ENCODE measurements around the gene SBNO2. TPM values are rescaled to one million over a fixed set of nuclear protein-coding genes. Genes with fewer than 3 reads are reported as not detected.

SBNO2 gene
- polyA plus RNA-seq, 1 of the 3 experiments (the other 2 are of a cell fraction): 18.3 TPM

GRCh38 chr19:1166872-1167573 lies 7.0 kb downstream of the SBNO2 start:
- TF ChIP-seq FOXJ3 (CRISPR knock-in tag; IDR thresholded peaks at IDR 0.05): no peak
- TF ChIP-seq REST (IDR thresholded peaks at IDR 0.05; ENCODE audit: low read depth, low read length): no peak
- TF ChIP-seq EP300 (IDR thresholded peaks at IDR 0.05; ENCODE audit: borderline replicate concordance in 1 of 2, low read depth in 1 of 2, low read length in 1 of 2): no peak
- TF ChIP-seq USF1 (IDR thresholded peaks at IDR 0.05; ENCODE audit: borderline replicate concordance, low read depth): no peak
- no peak for TF ChIP-seq EZH2phosphoT487 (IDR thresholded peaks at IDR 0.05; ENCODE audit: borderline replicate concordance, low read depth)
- TF ChIP-seq RFX5 (IDR thresholded peaks at IDR 0.05; ENCODE audit: low read length): no peak
- Histone ChIP-seq H3K27ac (ENCODE audit: low read depth in 2 of 2, low read length in 1 of 2) (no peak overlapping the region), H4K20me1 (ENCODE audit: insufficient read depth) (peaks cover 44% of the 10 kb centered on the region), H3K4me3 (ENCODE audit: low read depth in 2 of 2, low read length in 1 of 2) (no peak overlapping the region), H3K36me3 (replicated peaks in 1 of 2; ENCODE audit: control insufficient read depth in 1 of 2, insufficient read depth in 2 of 2, low read length in 1 of 2) (peaks cover 0 to 5% of the 10 kb centered on the region in 2 experiments), H3K27me3 (ENCODE audit: insufficient read depth) (no peaks in the 10 kb centered on the region), H3K9me2 (no peaks in the 10 kb centered on the region), H2AFZ (ENCODE audit: low read depth) (no peak overlapping the region), H3K9ac (no peak overlapping the region), H3K79me2 (ENCODE audit: insufficient read depth) (peaks cover 84% of the 10 kb centered on the region), H3K4me2 (no peak overlapping the region), H3F3A (replicated peaks; ENCODE audit: insufficient read depth) (peaks cover 4% of the 10 kb centered on the region), H3K9me3 (no peaks in the 10 kb centered on the region), H3K4me1 (ENCODE audit: control insufficient read depth in 1 of 2, insufficient read depth in 2 of 2, low read depth in 1 of 2, low read length in 1 of 2) (peaks cover 19 to 26% of the 10 kb centered on the region in 2 experiments; a peak in 3 of 4 replicates)
- DNase-seq: no peak
- POLR2A ChIA-PET: no interaction called here
- CTCF ChIA-PET: interaction anchor here (0.9 to 2.0 kb wide), 3 partner anchors 28 to 54 kb away, joined by 3 to 10 read pairs (median 4); no protein-coding TSS in a partner anchor
- WGBS (ENCODE audit: low lambda C conversion rate): 95% methylated on average over 11 of the region's 33 CpGs

- Histone ChIP-seq H2AFZ (ENCODE audit: low read depth) (no peak overlapping the region), H4K20me1 (ENCODE audit: insufficient read depth) (peaks cover 50% of the 10 kb centered on the region), H3K27me3 (ENCODE audit: insufficient read depth) (no peaks in the 10 kb centered on the region), H3K9me2 (no peaks in the 10 kb centered on the region), H3K4me3 (ENCODE audit: low read depth in 2 of 2, low read length in 1 of 2) (no peak overlapping the region), H3F3A (replicated peaks; ENCODE audit: insufficient read depth) (peaks cover 4% of the 10 kb centered on the region), H3K79me2 (ENCODE audit: insufficient read depth) (peaks cover 72% of the 10 kb centered on the region), H3K4me2 (no peak overlapping the region), H3K36me3 (replicated peaks in 1 of 2; ENCODE audit: control insufficient read depth in 1 of 2, insufficient read depth in 2 of 2, low read length in 1 of 2) (peaks cover 0 to 5% of the 10 kb centered on the region in 2 experiments), H3K4me1 (ENCODE audit: control insufficient read depth in 1 of 2, insufficient read depth in 2 of 2, low read depth in 1 of 2, low read length in 1 of 2) (peaks cover 8 to 13% of the 10 kb centered on the region in 2 experiments; a peak in 2 of 4 replicates), H3K9ac (no peak overlapping the region), H3K27ac (ENCODE audit: low read depth in 2 of 2, low read length in 1 of 2) (no peak overlapping the region), H3K9me3 (no peaks in the 10 kb centered on the region)
- DNase-seq: no peak
- 94% methylated on average over 10 of the region's 21 CpGs for WGBS (ENCODE audit: low lambda C conversion rate)
- POLR2A ChIA-PET: interaction anchor here (1.0 kb wide), 1 partner anchor 9 kb away, joined by 4 read pairs; no protein-coding TSS in a partner anchor
- CTCF ChIA-PET: interaction anchor here (0.9 kb wide), 1 partner anchor 29 kb away, joined by 3 read pairs; no protein-coding TSS in a partner anchor
- TF ChIP-seq EZH2phosphoT487 (IDR thresholded peaks at IDR 0.05; ENCODE audit: borderline replicate concordance, low read depth): no peak
- TF ChIP-seq SMC3 (IDR thresholded peaks at IDR 0.05; ENCODE audit: low read depth, low read length): no peak
- TF ChIP-seq TAF1 (IDR thresholded peaks at IDR 0.05; ENCODE audit: borderline replicate concordance, low read depth, low read length): no peak
- TF ChIP-seq, protein P1, sequence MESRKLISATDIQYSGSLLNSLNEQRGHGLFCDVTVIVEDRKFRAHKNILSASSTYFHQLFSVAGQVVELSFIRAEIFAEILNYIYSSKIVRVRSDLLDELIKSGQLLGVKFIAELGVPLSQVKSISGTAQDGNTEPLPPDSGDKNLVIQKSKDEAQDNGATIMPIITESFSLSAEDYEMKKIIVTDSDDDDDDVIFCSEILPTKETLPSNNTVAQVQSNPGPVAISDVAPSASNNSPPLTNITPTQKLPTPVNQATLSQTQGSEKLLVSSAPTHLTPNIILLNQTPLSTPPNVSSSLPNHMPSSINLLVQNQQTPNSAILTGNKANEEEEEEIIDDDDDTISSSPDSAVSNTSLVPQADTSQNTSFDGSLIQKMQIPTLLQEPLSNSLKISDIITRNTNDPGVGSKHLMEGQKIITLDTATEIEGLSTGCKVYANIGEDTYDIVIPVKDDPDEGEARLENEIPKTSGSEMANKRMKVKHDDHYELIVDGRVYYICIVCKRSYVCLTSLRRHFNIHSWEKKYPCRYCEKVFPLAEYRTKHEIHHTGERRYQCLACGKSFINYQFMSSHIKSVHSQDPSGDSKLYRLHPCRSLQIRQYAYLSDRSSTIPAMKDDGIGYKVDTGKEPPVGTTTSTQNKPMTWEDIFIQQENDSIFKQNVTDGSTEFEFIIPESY (IDR thresholded peaks at IDR 0.05; ENCODE audit: borderline replicate concordance, low read depth): no peak
- TF ChIP-seq MEF2A (IDR thresholded peaks at IDR 0.05; ENCODE audit: borderline replicate concordance, low read depth): no peak
- TF ChIP-seq USF2 (IDR thresholded peaks at IDR 0.05; ENCODE audit: borderline replicate concordance, low read depth, low read length): no peak
- no peak for TF ChIP-seq MAX (IDR thresholded peaks at IDR 0.05; ENCODE audit: low read depth)
- TF ChIP-seq GABPA (IDR thresholded peaks at IDR 0.05; ENCODE audit: low read depth): no peak
- no peak for TF ChIP-seq NFIC (IDR thresholded peaks at IDR 0.05; ENCODE audit: borderline replicate concordance)
- no peak for TF ChIP-seq JUND (IDR thresholded peaks at IDR 0.05)
- TF ChIP-seq YY1 (IDR thresholded peaks at IDR 0.05; ENCODE audit: low read depth): no peak
- TF ChIP-seq RFX5 (IDR thresholded peaks at IDR 0.05; ENCODE audit: low read length): no peak
- TF ChIP-seq EP300 (IDR thresholded peaks at IDR 0.05; ENCODE audit: borderline replicate concordance in 1 of 2, low read depth in 1 of 2, low read length in 1 of 2): no peak
Observed at GRCh38 chr19:1164684-1165531, 9.2 kb downstream of the SBNO2 start.

All from SK-N-SH (cell line).